ENCODE results near the gene MRPL36. TPM values are rescaled to one million over a fixed set of nuclear protein-coding genes. Genes with fewer than 3 reads are reported as not detected.

MRPL36 gene
- total RNA-seq, 2 experiments from 2014 or later = 51.4 to 64.9 TPM

DNA sequence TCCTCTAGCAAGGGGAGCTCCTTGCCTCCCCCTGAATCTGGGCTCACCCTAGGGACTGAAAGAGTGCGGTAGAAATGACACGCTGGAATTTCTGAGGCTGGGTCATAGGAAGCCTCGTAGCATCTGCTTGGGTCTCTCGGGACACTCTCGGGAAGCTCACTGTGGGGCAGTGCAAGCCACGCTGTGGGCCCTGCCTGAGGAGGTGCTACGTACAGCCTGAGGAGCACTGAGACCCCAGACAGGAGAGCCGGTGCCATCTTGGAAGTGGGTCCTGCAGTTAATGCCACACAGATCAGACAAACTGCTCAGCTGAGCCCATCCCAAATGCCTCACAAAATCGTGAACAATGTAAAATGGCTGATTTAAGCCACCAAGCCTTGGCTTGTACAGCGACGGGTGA is 1.8 kb downstream of the MRPL36 start:
- DNase-seq = no peak
- no peaks in the 10 kb centered on the region for H3K27me3 Mint-ChIP-seq
- H3K27ac Mint-ChIP-seq = no peak overlapping the region
- intact Hi-C loops (cut with DNase I, micrococcal nuclease) = loop anchor here in 1 of 2 experiments (2.0 to 10.0 kb wide), 4 partner anchors 483 to 1325 kb away; partner anchors contain the start of genes BRD9 and TRIP13
- POLR2A ChIA-PET = no interaction called here
- H3K4me1 Mint-ChIP-seq = peaks cover 56% of the 10 kb centered on the region
- peak overlapping the region; percentile 94 for H3K4me3 Mint-ChIP-seq
- H3K9me3 Mint-ChIP-seq (ENCODE audit: low read depth) = no peaks in the 10 kb centered on the region
- ATAC-seq = no peak
- CTCF ChIA-PET = no interaction called here
- H3K36me3 Mint-ChIP-seq (ENCODE audit: low read depth) = peaks cover 34% of the 10 kb centered on the region

DNA sequence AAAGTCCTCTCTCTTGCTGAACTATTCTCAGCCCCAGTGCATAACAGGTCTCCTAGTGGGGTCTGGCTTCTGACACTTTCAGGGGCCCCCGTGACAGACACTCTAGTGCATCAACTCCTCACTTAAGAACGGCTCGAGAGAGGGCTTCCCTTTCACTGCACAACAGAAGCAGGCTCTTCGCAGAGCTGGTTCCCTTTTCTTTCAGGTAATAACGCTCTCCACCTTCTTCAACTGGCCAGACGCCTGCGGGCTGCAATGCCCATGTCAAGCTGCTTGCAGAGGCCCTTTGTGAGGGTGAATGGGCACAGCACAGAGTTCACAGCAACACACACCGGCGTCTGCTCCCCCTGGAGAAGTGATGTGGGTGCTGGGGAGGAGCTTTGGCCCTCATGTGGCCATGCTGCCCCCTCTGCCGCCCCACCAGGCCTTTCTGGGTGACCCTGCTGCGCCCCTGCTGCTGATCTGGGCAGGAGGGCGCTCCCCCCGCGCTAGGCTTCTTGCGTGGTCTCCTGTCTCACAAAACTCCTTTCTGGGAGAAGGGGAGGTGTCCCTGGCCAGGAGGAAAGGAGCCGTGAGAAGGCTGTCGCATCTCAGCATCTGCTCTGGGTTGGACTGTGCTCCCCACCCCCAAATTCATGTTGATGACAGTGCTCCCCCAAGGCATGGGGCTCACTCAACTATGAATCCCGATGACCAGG is 2.4 kb downstream of the MRPL36 start:
- no peaks in the 10 kb centered on the region for H3K27me3 Mint-ChIP-seq
- ChIA-PET POLR2A (interaction anchor here (0.7 kb wide), 1 partner anchor 45 kb away, joined by 3 read pairs; no protein-coding TSS in a partner anchor), CTCF (no interaction called here)
- peaks cover 57% of the 10 kb centered on the region for H3K4me1 Mint-ChIP-seq
- no peaks in the 10 kb centered on the region for H3K9me3 Mint-ChIP-seq (ENCODE audit: low read depth)
- ATAC-seq (no peak), DNase-seq (no peak)
- intact Hi-C loops (cut with DNase I, micrococcal nuclease) = loop anchor here in 1 of 2 experiments (5.0 to 10.0 kb wide), 2 partner anchors 482 to 690 kb away; no protein-coding TSS in a partner anchor
- no peak overlapping the region for H3K27ac Mint-ChIP-seq
- H3K4me3 Mint-ChIP-seq = peak overlapping the region; percentile 94
- H3K36me3 Mint-ChIP-seq (ENCODE audit: low read depth) = peaks cover 31% of the 10 kb centered on the region

DNA sequence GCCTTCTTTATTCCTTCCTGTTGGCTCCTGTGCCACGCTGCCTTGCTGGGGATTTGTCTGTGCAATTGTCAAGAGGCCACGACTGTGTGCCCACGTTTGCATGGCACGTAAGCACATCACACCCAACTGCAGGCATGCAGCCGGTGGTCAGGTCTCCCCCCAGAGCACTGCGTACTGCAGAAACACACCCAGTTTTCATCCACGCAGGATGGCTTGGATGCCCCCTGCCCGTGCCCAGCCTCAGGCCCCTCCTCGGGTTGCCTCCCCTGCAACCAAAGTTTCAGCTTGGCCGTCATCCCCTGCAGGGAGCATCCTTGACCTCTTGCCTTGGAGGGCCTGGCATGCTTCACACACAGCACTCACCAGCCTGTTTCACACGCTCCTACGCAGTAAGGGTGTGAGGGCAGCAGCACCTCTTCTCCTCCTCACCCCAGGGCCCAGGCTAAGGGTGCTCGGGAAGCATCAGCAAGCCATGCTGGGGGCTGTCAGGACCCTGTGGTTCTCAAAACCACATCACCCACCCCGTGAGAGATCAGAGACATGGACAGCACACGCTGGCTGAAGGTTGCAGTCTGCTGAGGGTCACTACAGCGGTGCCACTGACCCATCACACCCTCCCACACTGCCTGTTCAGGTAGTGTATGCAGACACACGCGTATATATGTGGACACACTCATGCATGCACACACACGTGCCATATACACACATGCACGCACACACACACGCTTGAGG is 3.1 kb downstream of the MRPL36 start:
- POLR2A ChIA-PET = interaction anchor here (0.7 kb wide), 1 partner anchor 44 kb away, joined by 3 read pairs; no protein-coding TSS in a partner anchor
- Mint-ChIP-seq H3K9me3 (ENCODE audit: low read depth) (no peaks in the 10 kb centered on the region), H3K36me3 (ENCODE audit: low read depth) (peaks cover 27% of the 10 kb centered on the region), H3K27ac (no peak overlapping the region), H3K4me1 (peaks cover 60% of the 10 kb centered on the region), H3K4me3 (no peak overlapping the region), H3K27me3 (no peaks in the 10 kb centered on the region)
- CTCF ChIA-PET = no interaction called here
- DNase-seq (no peak), ATAC-seq (no peak)
- intact Hi-C loops (cut with DNase I, micrococcal nuclease) = loop anchor here in 1 of 2 experiments (5.0 to 10.0 kb wide), 2 partner anchors 482 to 689 kb away; no protein-coding TSS in a partner anchor

DNA sequence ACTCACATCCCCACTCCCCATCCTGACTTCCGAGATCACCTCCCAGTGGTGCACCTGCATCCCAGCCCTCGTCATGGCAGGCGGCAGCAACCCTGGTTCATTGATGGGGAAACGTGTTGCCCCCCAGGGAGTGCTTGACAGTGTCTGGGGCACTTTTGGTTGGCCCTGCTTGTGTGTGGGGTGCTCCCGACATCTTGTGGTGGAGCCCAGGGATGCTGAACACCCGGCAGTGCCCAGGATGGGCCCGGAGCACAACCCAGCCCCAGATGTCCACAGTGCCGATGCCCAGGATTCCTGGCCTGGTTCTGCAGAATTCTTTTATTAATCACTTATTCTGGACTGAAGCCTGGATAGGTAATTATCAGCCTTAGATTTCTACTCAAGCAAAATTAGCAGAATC is 3.7 kb downstream of the MRPL36 start:
- Mint-ChIP-seq H3K27ac (no peak overlapping the region), H3K4me3 (no peak overlapping the region), H3K4me1 (peaks cover 65% of the 10 kb centered on the region), H3K27me3 (no peaks in the 10 kb centered on the region), H3K9me3 (ENCODE audit: low read depth) (no peaks in the 10 kb centered on the region), H3K36me3 (ENCODE audit: low read depth) (peaks cover 27% of the 10 kb centered on the region)
- ATAC-seq (no peak), DNase-seq (no peak)
- CTCF ChIA-PET = no interaction called here
- POLR2A ChIA-PET = no interaction called here
- intact Hi-C loops (cut with DNase I, micrococcal nuclease) = loop anchor here in 1 of 2 experiments (5.0 to 10.0 kb wide), 2 partner anchors 481 to 689 kb away; no protein-coding TSS in a partner anchor

DNA sequence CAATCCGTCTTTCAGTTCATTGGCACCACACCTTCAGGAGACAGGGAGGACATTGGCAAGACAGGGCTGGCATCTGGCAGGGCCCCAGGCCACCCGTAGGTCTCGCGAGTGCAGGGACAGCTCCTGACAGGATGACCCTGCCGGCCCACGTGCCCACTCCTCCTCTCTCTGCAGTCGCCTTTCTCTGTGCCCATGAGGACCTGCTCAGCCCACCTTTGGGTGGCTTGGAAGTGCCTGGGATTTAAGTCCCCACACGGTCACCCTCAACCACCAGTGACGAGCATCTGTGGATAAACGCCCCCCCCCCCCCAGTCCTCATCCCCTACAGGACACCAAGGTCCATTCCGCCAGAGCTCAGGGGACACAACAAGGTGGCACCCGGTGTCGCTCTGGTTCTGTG is 4.1 kb downstream of the MRPL36 start:
- no peaks in the 10 kb centered on the region for H3K9me3 Mint-ChIP-seq (ENCODE audit: low read depth)
- H3K36me3 Mint-ChIP-seq (ENCODE audit: low read depth) = peaks cover 27% of the 10 kb centered on the region
- peak overlapping the region; percentile 10 for H3K27ac Mint-ChIP-seq
- H3K27me3 Mint-ChIP-seq = no peaks in the 10 kb centered on the region
- ATAC-seq = no peak
- peaks cover 68% of the 10 kb centered on the region for H3K4me1 Mint-ChIP-seq
- no peak overlapping the region for H3K4me3 Mint-ChIP-seq
- DNase-seq = no peak
- ChIA-PET CTCF (no interaction called here), POLR2A (interaction anchor here (0.5 kb wide), 1 partner anchor 34 kb away, joined by 3 read pairs; no protein-coding TSS in a partner anchor)
- intact Hi-C loops (cut with DNase I, micrococcal nuclease) = loop anchor here in 1 of 2 experiments (5.0 to 10.0 kb wide), 2 partner anchors 481 to 688 kb away; no protein-coding TSS in a partner anchor

DNA sequence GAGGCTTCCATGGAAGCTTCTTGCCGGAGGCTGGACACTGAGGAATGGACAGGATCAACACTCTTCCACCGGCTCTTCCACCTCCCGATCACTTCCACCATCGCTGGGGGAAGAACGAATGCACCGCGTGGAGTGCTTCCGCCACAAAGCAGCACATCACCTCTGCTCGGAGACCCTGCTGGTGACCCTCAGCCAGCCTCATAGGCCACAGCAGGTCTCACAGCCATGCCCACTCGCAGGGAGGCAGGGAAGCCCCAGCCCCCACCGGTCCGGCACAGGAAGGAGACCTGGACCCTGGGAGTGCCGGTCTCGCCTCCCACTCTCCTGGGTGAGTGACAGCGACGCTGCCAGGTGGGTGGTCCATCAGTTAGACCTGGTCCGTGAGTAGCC is 4.7 kb downstream of the MRPL36 start:
- H3K27me3 Mint-ChIP-seq = no peaks in the 10 kb centered on the region
- peak overlapping the region; percentile 10 for H3K27ac Mint-ChIP-seq
- H3K4me1 Mint-ChIP-seq = peaks cover 73% of the 10 kb centered on the region
- H3K4me3 Mint-ChIP-seq = no peak overlapping the region
- H3K36me3 Mint-ChIP-seq (ENCODE audit: low read depth) = peaks cover 26% of the 10 kb centered on the region
- intact Hi-C loops (cut with DNase I, micrococcal nuclease) = loop anchor here in 1 of 2 experiments (5.0 to 10.0 kb wide), 3 partner anchors 408 to 688 kb away; no protein-coding TSS in a partner anchor
- ATAC-seq (no peak), DNase-seq (no peak)
- ChIA-PET POLR2A (no interaction called here), CTCF (no interaction called here)
- H3K9me3 Mint-ChIP-seq (ENCODE audit: low read depth) = no peaks in the 10 kb centered on the region

DNA sequence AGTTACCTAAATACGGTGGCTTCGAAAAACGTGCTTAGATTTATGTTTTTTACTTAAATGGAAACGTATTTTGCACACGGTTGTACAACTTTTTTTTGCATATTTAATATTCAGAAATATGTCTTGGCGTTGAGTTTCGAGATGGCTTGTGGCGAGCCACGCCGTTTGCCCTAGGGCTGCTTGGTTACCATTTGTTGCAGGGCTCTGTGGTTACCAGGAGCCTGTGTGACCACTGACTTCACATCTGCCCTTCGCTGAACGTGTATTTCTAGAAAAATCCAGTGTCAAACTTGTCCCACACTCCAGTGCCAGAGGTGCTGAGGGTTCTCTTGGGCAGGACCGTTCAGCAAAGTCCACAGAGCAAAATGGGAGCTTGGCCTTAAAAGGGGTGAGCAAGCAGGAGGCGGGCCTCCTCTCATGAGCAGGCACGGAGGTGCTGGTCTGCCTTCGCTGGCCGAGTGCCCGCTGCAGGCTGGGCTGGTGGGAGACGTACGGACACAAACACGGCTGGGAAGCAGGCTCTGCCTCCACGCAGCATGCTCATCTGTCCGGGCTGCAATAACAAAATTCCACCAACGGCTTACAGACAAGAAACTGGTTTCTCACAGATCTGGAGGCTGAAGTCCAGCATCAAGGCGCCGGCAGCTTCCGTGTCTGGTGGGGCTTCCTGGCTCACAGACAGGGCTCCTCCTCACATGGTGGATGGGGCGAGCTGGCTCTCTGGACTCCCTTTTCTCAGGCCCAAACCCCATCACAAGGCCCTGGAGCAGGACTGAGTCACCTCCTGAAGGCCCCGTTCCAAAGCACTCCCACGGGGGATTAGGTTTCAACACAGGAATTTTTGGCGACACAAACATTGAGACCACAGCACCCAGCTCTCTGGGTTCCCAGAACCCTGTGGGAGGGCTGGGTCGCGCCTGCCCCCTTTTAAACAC is 5.4 kb downstream of the MRPL36 start:
- POLR2A ChIA-PET = interaction anchor here (0.7 kb wide), 1 partner anchor 8 kb away, joined by 3 read pairs; no protein-coding TSS in a partner anchor
- Mint-ChIP-seq H3K36me3 (ENCODE audit: low read depth) (peaks cover 24% of the 10 kb centered on the region), H3K4me1 (peaks cover 79% of the 10 kb centered on the region), H3K27ac (peak overlapping the region; percentile 93), H3K4me3 (no peak overlapping the region), H3K9me3 (ENCODE audit: low read depth) (no peaks in the 10 kb centered on the region), H3K27me3 (no peaks in the 10 kb centered on the region)
- DNase-seq (no peak), ATAC-seq (no peak)
- CTCF ChIA-PET = interaction anchor here (1.7 to 2.0 kb wide), 2 partner anchors 8 to 31 kb away, joined by 5 to 10 read pairs; no protein-coding TSS in a partner anchor
- intact Hi-C loops (cut with DNase I, micrococcal nuclease) = loop anchor here in 1 of 2 experiments (5.0 to 10.0 kb wide), 2 partner anchors 407 to 479 kb away; no protein-coding TSS in a partner anchor

DNA sequence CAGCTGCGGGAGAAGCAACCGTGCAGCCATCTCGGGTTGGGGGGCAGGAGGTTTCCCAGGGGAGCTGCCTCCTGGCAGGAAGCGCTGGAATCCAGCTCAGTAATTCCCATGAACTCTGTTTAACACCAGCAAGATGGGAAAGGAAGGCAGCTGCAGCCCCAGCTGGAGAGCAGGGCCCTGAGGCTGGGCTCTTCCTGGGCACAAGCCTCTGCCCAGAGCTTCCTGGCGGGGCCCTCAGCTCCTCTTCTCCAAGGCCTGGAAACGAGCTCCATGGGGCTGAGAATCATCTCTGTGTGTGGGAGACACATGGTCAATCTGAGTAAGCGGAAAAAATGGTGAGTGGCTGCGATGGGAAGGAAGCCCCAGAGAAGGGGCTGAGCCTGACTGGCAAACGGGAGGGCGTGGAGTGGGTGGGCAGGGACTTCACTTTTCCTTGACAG is 6.3 kb downstream of the MRPL36 start:
- Mint-ChIP-seq H3K27ac (peak overlapping the region; percentile 93), H3K4me1 (peaks cover 80% of the 10 kb centered on the region), H3K36me3 (ENCODE audit: low read depth) (peaks cover 16% of the 10 kb centered on the region), H3K4me3 (peak overlapping the region; percentile 66), H3K27me3 (no peaks in the 10 kb centered on the region), H3K9me3 (ENCODE audit: low read depth) (no peaks in the 10 kb centered on the region)
- POLR2A ChIA-PET = interaction anchor here (0.7 kb wide), 1 partner anchor 9 kb away, joined by 3 read pairs; no protein-coding TSS in a partner anchor
- DNase-seq = peak; percentile 77
- peak; percentile 44 for ATAC-seq
- CTCF ChIA-PET = interaction anchor here (0.7 to 2.0 kb wide), 4 partner anchors 9 to 1124 kb away, joined by 3 to 10 read pairs (median 4); no protein-coding TSS in a partner anchor
- intact Hi-C loops (cut with DNase I, micrococcal nuclease) = loop anchor here in 1 of 2 experiments (5.0 to 10.0 kb wide), 2 partner anchors 406 to 479 kb away; no protein-coding TSS in a partner anchor

DNA sequence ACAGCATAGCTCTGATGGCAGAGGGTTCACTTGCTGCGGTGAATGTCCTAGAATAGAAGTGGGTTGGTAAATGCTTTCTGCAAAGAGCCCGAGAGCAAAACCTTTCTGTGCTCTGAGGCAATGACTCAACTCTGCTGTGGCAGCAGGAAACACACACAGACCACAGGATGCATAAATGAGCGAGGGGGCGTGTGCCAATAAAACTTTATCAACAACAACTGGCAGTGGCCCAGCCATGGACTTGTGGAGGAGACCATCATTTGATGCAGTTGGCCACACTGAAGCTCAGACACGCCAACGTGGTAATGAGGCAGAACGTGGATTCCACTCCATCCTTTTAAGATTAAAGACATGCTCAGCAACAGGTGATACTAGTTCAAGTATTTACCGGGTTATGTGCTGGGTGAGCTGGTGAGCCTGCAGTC is 6.8 kb downstream of the MRPL36 start:
- no peaks in the 10 kb centered on the region for H3K9me3 Mint-ChIP-seq (ENCODE audit: low read depth)
- H3K4me1 Mint-ChIP-seq = peaks cover 76% of the 10 kb centered on the region
- peak overlapping the region; percentile 93 for H3K27ac Mint-ChIP-seq
- H3K27me3 Mint-ChIP-seq = no peaks in the 10 kb centered on the region
- ChIA-PET POLR2A (interaction anchor here (0.7 kb wide), 1 partner anchor 926 kb away, joined by 4 read pairs; no protein-coding TSS in a partner anchor), CTCF (interaction anchor here (0.7 to 2.0 kb wide), 4 partner anchors 10 to 1123 kb away, joined by 3 to 10 read pairs (median 4); no protein-coding TSS in a partner anchor)
- H3K36me3 Mint-ChIP-seq (ENCODE audit: low read depth) = peaks cover 11% of the 10 kb centered on the region
- intact Hi-C loops (cut with DNase I, micrococcal nuclease) = loop anchor here (1.0 to 10.0 kb wide), 3 partner anchors 7 to 478 kb away; no protein-coding TSS in a partner anchor
- H3K4me3 Mint-ChIP-seq = peak overlapping the region; percentile 66
- ATAC-seq (peak; percentile 91), DNase-seq (peak; percentile 88)

DNA sequence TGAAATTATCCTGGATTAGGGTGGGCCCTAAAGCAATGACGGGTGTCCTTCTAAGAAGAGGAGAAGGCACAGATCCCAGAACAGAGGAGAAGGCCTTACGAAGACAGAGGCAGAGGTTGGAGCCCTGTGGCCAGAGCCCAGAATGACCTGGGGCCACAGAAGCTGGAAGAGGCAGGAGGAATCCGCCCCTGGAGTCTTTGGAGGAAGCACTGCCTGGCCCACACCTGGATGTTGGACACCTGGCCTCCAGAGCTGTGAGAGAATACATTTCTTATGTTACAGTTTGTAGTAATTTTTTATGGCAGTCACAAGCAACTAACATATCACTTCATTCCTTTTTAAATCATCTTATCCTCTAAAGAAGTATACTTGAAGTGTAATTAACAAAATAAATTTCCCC is 8.5 kb downstream of the MRPL36 start:
- H3K27me3 Mint-ChIP-seq = no peaks in the 10 kb centered on the region
- POLR2A ChIA-PET = no interaction called here
- no peaks in the 10 kb centered on the region for H3K9me3 Mint-ChIP-seq (ENCODE audit: low read depth)
- intact Hi-C loops (cut with DNase I, micrococcal nuclease) = loop anchor here in 1 of 2 experiments (5.0 to 10.0 kb wide), 2 partner anchors 404 to 476 kb away; no protein-coding TSS in a partner anchor
- H3K27ac Mint-ChIP-seq = peak overlapping the region; percentile 55
- DNase-seq = peak; percentile 4
- no peak for ATAC-seq
- CTCF ChIA-PET = no interaction called here
- no peaks in the 10 kb centered on the region for H3K36me3 Mint-ChIP-seq (ENCODE audit: low read depth)
- no peak overlapping the region for H3K4me3 Mint-ChIP-seq
- peaks cover 62% of the 10 kb centered on the region for H3K4me1 Mint-ChIP-seq

Data from activated CD4-positive, alpha-beta T cell treated with anti-CD3 and anti-CD28 coated beads for 36 hours (primary cell).